Peyer's patch (tissue), 4 donors: Measurements from ENCODE around the gene KCNQ1.

Experiments
- POLR2A ChIP-seq, 2 donors: fragments of 450-650 bp; IDR thresholded peaks; one replicate each; pipeline ENCODE4 v1.5.1; 2017; ENCODE audit warnings: antibody characterized with exemption in 2 of 2, mild to moderate bottlenecking in 2 of 2, moderate library complexity in 2 of 2
- TF ChIP-seq, protein P1 (sequence below), 6 experiments: fragments of 450-650 bp in 4 of 6; fragments of 200-600 bp in 2 of 6; sonication (generic) in 1 of 6; IDR thresholded peaks; one replicate each; pipeline ENCODE4 v1.5.1; 2017 to 2019; ENCODE audit warnings: antibody characterized with exemption in 6 of 6, mild to moderate bottlenecking in 3 of 6, moderate library complexity in 1 of 6

DNA sequence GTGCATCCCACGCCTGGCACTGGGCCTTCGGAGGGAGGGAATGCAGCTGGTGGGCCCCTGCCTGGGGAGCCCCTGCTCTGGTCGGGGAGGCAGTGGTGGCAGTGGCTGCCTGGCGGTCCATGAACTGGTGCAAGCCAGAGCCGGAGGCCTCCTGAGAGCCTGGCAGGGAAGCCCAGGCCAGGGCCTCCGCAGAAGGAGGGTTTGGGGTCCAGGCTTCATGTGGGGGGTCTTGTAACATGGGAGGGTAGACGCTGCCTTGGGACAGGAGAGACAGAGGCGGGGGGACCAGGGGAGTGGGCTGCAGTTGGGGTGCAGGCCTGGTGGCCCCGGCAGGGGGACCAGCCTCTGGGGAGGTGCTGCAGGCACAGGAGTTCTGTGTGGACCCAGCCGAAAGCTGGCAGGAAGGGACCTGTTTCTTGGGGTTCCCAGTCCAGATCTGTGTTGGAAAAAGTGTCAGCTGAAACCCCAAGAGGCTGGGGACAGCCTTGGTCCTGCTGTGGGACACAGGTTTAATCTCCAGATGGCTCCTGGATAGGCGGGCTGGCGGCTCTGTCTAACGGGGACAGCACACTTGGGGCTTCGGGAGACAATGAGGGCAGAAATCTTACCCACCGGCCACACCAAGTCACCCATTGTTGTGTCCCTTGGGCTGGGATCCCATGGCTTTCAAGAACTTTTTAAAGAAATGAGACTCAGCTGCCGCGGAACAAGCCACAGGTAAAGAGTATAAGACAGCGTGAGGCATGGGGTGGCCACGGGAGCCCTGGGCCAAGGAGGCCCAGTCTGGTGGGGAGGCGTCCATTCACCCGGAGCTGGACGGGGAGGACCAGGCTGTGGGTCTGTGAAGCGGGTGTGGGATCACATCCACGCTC, 73.5 kb downstream of the KCNQ1 start:
- TF ChIP-seq, protein P1, sequence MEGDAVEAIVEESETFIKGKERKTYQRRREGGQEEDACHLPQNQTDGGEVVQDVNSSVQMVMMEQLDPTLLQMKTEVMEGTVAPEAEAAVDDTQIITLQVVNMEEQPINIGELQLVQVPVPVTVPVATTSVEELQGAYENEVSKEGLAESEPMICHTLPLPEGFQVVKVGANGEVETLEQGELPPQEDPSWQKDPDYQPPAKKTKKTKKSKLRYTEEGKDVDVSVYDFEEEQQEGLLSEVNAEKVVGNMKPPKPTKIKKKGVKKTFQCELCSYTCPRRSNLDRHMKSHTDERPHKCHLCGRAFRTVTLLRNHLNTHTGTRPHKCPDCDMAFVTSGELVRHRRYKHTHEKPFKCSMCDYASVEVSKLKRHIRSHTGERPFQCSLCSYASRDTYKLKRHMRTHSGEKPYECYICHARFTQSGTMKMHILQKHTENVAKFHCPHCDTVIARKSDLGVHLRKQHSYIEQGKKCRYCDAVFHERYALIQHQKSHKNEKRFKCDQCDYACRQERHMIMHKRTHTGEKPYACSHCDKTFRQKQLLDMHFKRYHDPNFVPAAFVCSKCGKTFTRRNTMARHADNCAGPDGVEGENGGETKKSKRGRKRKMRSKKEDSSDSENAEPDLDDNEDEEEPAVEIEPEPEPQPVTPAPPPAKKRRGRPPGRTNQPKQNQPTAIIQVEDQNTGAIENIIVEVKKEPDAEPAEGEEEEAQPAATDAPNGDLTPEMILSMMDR (IDR thresholded peaks at IDR 0.05): no peak
- no peak for TF ChIP-seq POLR2A (IDR thresholded peaks at IDR 0.05)
